ENCODE results near the gene LCLAT1.

DNA sequence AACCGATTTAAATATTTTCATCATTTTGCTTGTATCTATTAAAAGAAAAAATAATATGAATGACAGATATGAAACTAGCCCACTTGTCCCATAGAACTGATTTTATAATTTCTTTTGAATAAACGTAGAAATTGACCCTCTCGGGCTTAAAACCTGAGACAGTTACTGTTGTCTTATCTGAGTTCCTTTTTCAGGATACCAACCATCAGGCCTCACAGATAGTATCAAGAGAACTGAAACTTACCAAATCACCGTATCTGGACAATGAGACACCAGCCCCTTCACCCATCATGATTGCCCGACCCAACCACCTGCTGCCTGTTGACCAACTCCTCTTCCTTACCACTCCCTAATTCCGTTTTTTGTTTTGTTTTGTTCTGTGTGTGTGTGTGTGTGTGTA is 53.7 kb downstream of the LCLAT1 start:
- no peak for TF ChIP-seq SIN3A (IDR thresholded peaks at IDR 0.05; ENCODE audit: borderline replicate concordance, insufficient read depth, low read length)
- no peak for TF ChIP-seq FOXP2 (optimal IDR thresholded peaks at IDR 0.05; ENCODE audit: borderline replicate concordance, extremely low read depth, extremely low read length, insufficient read depth)
- no peak for TF ChIP-seq POLR2AphosphoS5 (IDR thresholded peaks at IDR 0.05; ENCODE audit: low read depth, low read length)
- TF ChIP-seq, protein P1, sequence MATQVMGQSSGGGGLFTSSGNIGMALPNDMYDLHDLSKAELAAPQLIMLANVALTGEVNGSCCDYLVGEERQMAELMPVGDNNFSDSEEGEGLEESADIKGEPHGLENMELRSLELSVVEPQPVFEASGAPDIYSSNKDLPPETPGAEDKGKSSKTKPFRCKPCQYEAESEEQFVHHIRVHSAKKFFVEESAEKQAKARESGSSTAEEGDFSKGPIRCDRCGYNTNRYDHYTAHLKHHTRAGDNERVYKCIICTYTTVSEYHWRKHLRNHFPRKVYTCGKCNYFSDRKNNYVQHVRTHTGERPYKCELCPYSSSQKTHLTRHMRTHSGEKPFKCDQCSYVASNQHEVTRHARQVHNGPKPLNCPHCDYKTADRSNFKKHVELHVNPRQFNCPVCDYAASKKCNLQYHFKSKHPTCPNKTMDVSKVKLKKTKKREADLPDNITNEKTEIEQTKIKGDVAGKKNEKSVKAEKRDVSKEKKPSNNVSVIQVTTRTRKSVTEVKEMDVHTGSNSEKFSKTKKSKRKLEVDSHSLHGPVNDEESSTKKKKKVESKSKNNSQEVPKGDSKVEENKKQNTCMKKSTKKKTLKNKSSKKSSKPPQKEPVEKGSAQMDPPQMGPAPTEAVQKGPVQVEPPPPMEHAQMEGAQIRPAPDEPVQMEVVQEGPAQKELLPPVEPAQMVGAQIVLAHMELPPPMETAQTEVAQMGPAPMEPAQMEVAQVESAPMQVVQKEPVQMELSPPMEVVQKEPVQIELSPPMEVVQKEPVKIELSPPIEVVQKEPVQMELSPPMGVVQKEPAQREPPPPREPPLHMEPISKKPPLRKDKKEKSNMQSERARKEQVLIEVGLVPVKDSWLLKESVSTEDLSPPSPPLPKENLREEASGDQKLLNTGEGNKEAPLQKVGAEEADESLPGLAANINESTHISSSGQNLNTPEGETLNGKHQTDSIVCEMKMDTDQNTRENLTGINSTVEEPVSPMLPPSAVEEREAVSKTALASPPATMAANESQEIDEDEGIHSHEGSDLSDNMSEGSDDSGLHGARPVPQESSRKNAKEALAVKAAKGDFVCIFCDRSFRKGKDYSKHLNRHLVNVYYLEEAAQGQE (IDR thresholded peaks at IDR 0.05; ENCODE audit: insufficient read depth in 1 of 2, low read depth in 2 of 2, low read length in 2 of 2): no peak
- TF ChIP-seq TAF1 (IDR thresholded peaks at IDR 0.05; ENCODE audit: borderline replicate concordance, insufficient read depth, low read length): no peak
